Keratinocyte (primary cell): ENCODE data around the gene RNF141. TPM values are rescaled to one million over a fixed set of nuclear protein-coding genes. Genes with fewer than 3 reads are reported as not detected.

Experiments used
- DNase-seq: peaks from one replicate; pipeline ENCODE4 v3.0.0-alpha.2; 2011; ENCODE audit warnings: low read depth, missing footprints, low spot score
- FAIRE-seq: peaks from 2 replicates; lab custom pipeline; 2011; peaks lifted over from hg19 to GRCh38; lab: Jason Lieb, UNC
- H2AFZ ChIP-seq: 2 replicates; pipeline ENCODE4 v1.6.0; 2012; ENCODE audit warnings: low read length, control low read depth, inconsistent platforms; ENCODE audit not compliant: control insufficient read depth
- H3K27ac ChIP-seq: 2 replicates; pipeline ENCODE4 v1.5.1; 2011; ENCODE audit warnings: low read length; ENCODE audit not compliant: control insufficient read depth, insufficient read depth
- H3K27me3 ChIP-seq: 3 replicates; pipeline ENCODE4 v1.6.0; 2011; ENCODE audit warnings: low read length; ENCODE audit not compliant: control insufficient read depth, insufficient read depth; ENCODE audit errors: extremely low read depth
- H3K36me3 ChIP-seq, 2 experiments: 2 replicates in 1 of 2; 3 replicates in 1 of 2; pipeline ENCODE4 v1.5.1; 2011; ENCODE audit warnings: low read length in 2 of 2, mild to moderate bottlenecking in 1 of 2; ENCODE audit not compliant: control insufficient read depth in 2 of 2, insufficient read depth in 2 of 2; ENCODE audit errors: extremely low read depth in 1 of 2
- H3K4me1 ChIP-seq: 3 replicates; pipeline ENCODE4 v1.5.1; 2011; ENCODE audit warnings: low read length; ENCODE audit not compliant: control insufficient read depth, insufficient read depth; ENCODE audit errors: extremely low read depth
- H3K4me2 ChIP-seq: 3 replicates; pipeline ENCODE4 v1.6.0; 2011; ENCODE audit warnings: low read depth, low read length; ENCODE audit not compliant: control insufficient read depth, insufficient read depth; ENCODE audit errors: extremely low read depth
- H3K4me3 ChIP-seq, 3 experiments: fragments of 200-600 bp in 1 of 3; sonication (generic) in 1 of 3; 2 replicates in 2 of 3; 3 replicates in 1 of 3; pipeline ENCODE4 v1.5.1; 2011 to 2016; ENCODE audit warnings: low read length in 3 of 3, mild to moderate bottlenecking in 3 of 3, control low read depth in 2 of 3, inconsistent platforms in 1 of 3, low read depth in 1 of 3, mixed read lengths in 1 of 3, mixed run types in 1 of 3, moderate library complexity in 1 of 3; ENCODE audit not compliant: control insufficient read depth in 2 of 3, insufficient read depth in 2 of 3; ENCODE audit errors: extremely low read depth in 1 of 3
- H3K79me2 ChIP-seq: 2 replicates; pipeline ENCODE4 v1.6.0; 2012; ENCODE audit warnings: low read length; ENCODE audit not compliant: control insufficient read depth, insufficient read depth
- H3K9ac ChIP-seq: 3 replicates; pipeline ENCODE4 v1.6.0; 2011; ENCODE audit warnings: low read length; ENCODE audit not compliant: control insufficient read depth, insufficient read depth; ENCODE audit errors: extremely low read depth
- H3K9me1 ChIP-seq: 3 replicates; pipeline ENCODE4 v1.6.0; 2011; ENCODE audit warnings: low read length; ENCODE audit not compliant: control insufficient read depth, insufficient read depth; ENCODE audit errors: extremely low read depth
- H3K9me3 ChIP-seq: 2 replicates; pipeline ENCODE4 v1.5.1; 2012; ENCODE audit warnings: low read depth, low read length; ENCODE audit not compliant: control insufficient read depth
- H4K20me1 ChIP-seq: 3 replicates; pipeline ENCODE4 v1.6.0; 2011; ENCODE audit warnings: low read length; ENCODE audit not compliant: control insufficient read depth, insufficient read depth; ENCODE audit errors: extremely low read depth
- CTCF ChIP-seq, 3 experiments: IDR thresholded peaks in 1 of 3; conservative IDR thresholded peaks in 1 of 3; optimal IDR thresholded peaks in 1 of 3; 2 replicates in 2 of 3; 3 replicates in 1 of 3; pipeline versions ENCODE3 to v1.5.1; 2011; ENCODE audit warnings: low read length in 3 of 3, mild to moderate bottlenecking in 3 of 3, moderate library complexity in 2 of 3, control low read depth in 1 of 3, inconsistent platforms in 1 of 3; ENCODE audit not compliant: insufficient read depth in 2 of 3; ENCODE audit errors: extremely low read depth in 1 of 3
- EZH2 ChIP-seq: IDR thresholded peaks from one replicate; pipeline ENCODE4 v1.6.1; 2012; ENCODE audit warnings: inconsistent platforms, mild to moderate bottlenecking, low read length, moderate library complexity
- dilution Hi-C: fragments of 300-500 bp; cut with MboI; formaldehyde crosslinking; loops from one replicate; pipeline ENCODE4 v1.7.0; 2020; ENCODE audit warnings: low sequenced_read_pairs; ENCODE audit not compliant: extremely low pct_ligation_motif_present
- polyA plus RNA-seq, 5 experiments: library from polyadenylated mRNA; depleted of rRNA in 3 of 5; stranded (reverse) in 3 of 5; stranded (forward) in 1 of 5; unstranded in 1 of 5; fragments of >200 nt; gene quantifications; 1 replicate in 1 of 5; 2 replicates in 3 of 5; 3 replicates in 1 of 5; pipeline versions ENCODE4 v1.2.1 to v1.2.3, GENCODE V29; 2011 to 2012; ENCODE audit warnings: missing spikeins in 2 of 5, low read depth in 1 of 5, low replicate concordance in 1 of 5

RNF141 gene
- polyA plus RNA-seq, 1 donor (not counting 4 experiments of a cell fraction or from before 2014, with no cell fraction given), result 59.1 TPM

GRCh38 chr11:10573028-10573427 lies 32.0 kb upstream of the RNF141 start:
- H3K27ac ChIP-seq, result no peak overlapping the region
- H3K9me1 ChIP-seq, result no peaks in the 10 kb centered on the region
- H3K36me3 ChIP-seq, result no peaks in the 10 kb centered on the region
- H3K79me2 ChIP-seq, result no peaks in the 10 kb centered on the region
- TF ChIP-seq EZH2, result no peak
- TF ChIP-seq CTCF (optimal IDR thresholded peaks at IDR 0.05 in 1 of 3, IDR thresholded peaks at IDR 0.05 in 1 of 3, conservative IDR thresholded peaks at IDR 0.05 in 1 of 3; ENCODE audit: extremely low read depth in 1 of 3, insufficient read depth in 2 of 3, low read length in 3 of 3), result no peak
- no peaks in the 10 kb centered on the region for H3K9me3 ChIP-seq
- no peaks in the 10 kb centered on the region for H3K27me3 ChIP-seq
- dilution Hi-C loops, result no loop called here
- FAIRE-seq (no peak), DNase-seq (no peak)
- no peak overlapping the region for H3K4me3 ChIP-seq
- no peaks in the 10 kb centered on the region for H3K4me1 ChIP-seq
- no peak overlapping the region for H3K9ac ChIP-seq
- H3K4me2 ChIP-seq, result no peak overlapping the region
- no peaks in the 10 kb centered on the region for H4K20me1 ChIP-seq
- H2AFZ ChIP-seq, result no peak overlapping the region

GRCh38 chr11:10572533-10572932 lies 31.5 kb upstream of the RNF141 start:
- no peak overlapping the region for H3K4me2 ChIP-seq
- H3K27ac ChIP-seq, result no peak overlapping the region
- no peaks in the 10 kb centered on the region for H3K9me1 ChIP-seq
- FAIRE-seq (no peak), DNase-seq (no peak)
- no peaks in the 10 kb centered on the region for H3K9me3 ChIP-seq
- no peaks in the 10 kb centered on the region for H3K79me2 ChIP-seq
- H4K20me1 ChIP-seq, result no peaks in the 10 kb centered on the region
- dilution Hi-C loops, result no loop called here
- no peak overlapping the region for H3K9ac ChIP-seq
- TF ChIP-seq CTCF (optimal IDR thresholded peaks at IDR 0.05 in 1 of 3, IDR thresholded peaks at IDR 0.05 in 1 of 3, conservative IDR thresholded peaks at IDR 0.05 in 1 of 3; ENCODE audit: extremely low read depth in 1 of 3, insufficient read depth in 2 of 3, low read length in 3 of 3) (no peak), EZH2 (no peak)
- no peak overlapping the region for H3K4me3 ChIP-seq
- H3K4me1 ChIP-seq, result no peaks in the 10 kb centered on the region
- H3K36me3 ChIP-seq, result no peaks in the 10 kb centered on the region
- no peaks in the 10 kb centered on the region for H3K27me3 ChIP-seq
- no peak overlapping the region for H2AFZ ChIP-seq
